Effector memory CD4-positive, alpha-beta T cell (primary cell): ENCODE data around the gene VEGFB.

Experiments
- DNase-seq, 3 donors: peaks; one replicate each; pipeline ENCODE4 v3.0.0-alpha.2; 2020
- H3K27ac ChIP-seq: 2 replicates; pipeline ENCODE4 v1.7.0; 2013; ENCODE audit warnings: mild to moderate bottlenecking, low read length, moderate library complexity; ENCODE audit not compliant: insufficient read depth, poor library complexity, severe bottlenecking
- H3K27me3 ChIP-seq: replicated peaks from 2 replicates; pipeline ENCODE4 v1.7.0; 2013; ENCODE audit warnings: mild to moderate bottlenecking, low read length; ENCODE audit not compliant: insufficient read depth, control insufficient read depth, poor library complexity, severe bottlenecking
- H3K36me3 ChIP-seq: 2 replicates; pipeline ENCODE4 v1.7.0; 2013; ENCODE audit warnings: mild to moderate bottlenecking, low read length, moderate library complexity; ENCODE audit not compliant: control insufficient read depth, insufficient read depth
- H3K4me1 ChIP-seq: 2 replicates; pipeline ENCODE4 v1.7.0; 2013; ENCODE audit warnings: low read length, mild to moderate bottlenecking; ENCODE audit not compliant: control insufficient read depth, insufficient read depth, poor library complexity, severe bottlenecking
- H3K4me3 ChIP-seq: 2 replicates; pipeline ENCODE4 v1.7.0; 2013; ENCODE audit warnings: low read length, low read depth, mild to moderate bottlenecking; ENCODE audit not compliant: insufficient read depth, poor library complexity, severe bottlenecking
- H3K9me3 ChIP-seq: 2 replicates; pipeline ENCODE4 v1.7.0; 2013; ENCODE audit warnings: mild to moderate bottlenecking, low read length, moderate library complexity; ENCODE audit not compliant: control insufficient read depth

Gene VEGFB

GRCh38 chr11:64230985-64231365 lies 3.4 kb upstream of the VEGFB start:
- H3K9me3 ChIP-seq, result no peaks in the 10 kb centered on the region
- H3K27me3 ChIP-seq, result no peaks in the 10 kb centered on the region
- peak overlapping the region; percentile 85 for H3K27ac ChIP-seq
- peak overlapping the region; percentile 83 for H3K4me3 ChIP-seq
- no peaks in the 10 kb centered on the region for H3K36me3 ChIP-seq
- H3K4me1 ChIP-seq, result peaks cover 49% of the 10 kb centered on the region
- no peak for DNase-seq

GRCh38 chr11:64231546-64231945 lies 2.8 kb upstream of the VEGFB start:
- H3K9me3 ChIP-seq, result no peaks in the 10 kb centered on the region
- no peak overlapping the region for H3K27ac ChIP-seq
- H3K4me3 ChIP-seq, result no peak overlapping the region
- peaks cover 45% of the 10 kb centered on the region for H3K4me1 ChIP-seq
- no peak for DNase-seq
- no peaks in the 10 kb centered on the region for H3K27me3 ChIP-seq
- no peaks in the 10 kb centered on the region for H3K36me3 ChIP-seq

GRCh38 chr11:64232182-64232966 lies 2.0 kb upstream of the VEGFB start:
- no peaks in the 10 kb centered on the region for H3K36me3 ChIP-seq
- no peak for DNase-seq
- H3K9me3 ChIP-seq, result no peaks in the 10 kb centered on the region
- no peak overlapping the region for H3K27ac ChIP-seq
- H3K27me3 ChIP-seq, result no peaks in the 10 kb centered on the region
- no peak overlapping the region for H3K4me3 ChIP-seq
- peaks cover 36% of the 10 kb centered on the region for H3K4me1 ChIP-seq

- no peaks in the 10 kb centered on the region for H3K36me3 ChIP-seq
- H3K27ac ChIP-seq, result no peak overlapping the region
- no peaks in the 10 kb centered on the region for H3K9me3 ChIP-seq
- H3K27me3 ChIP-seq, result no peaks in the 10 kb centered on the region
- H3K4me3 ChIP-seq, result no peak overlapping the region
- DNase-seq, result no peak
- H3K4me1 ChIP-seq, result peaks cover 34% of the 10 kb centered on the region
Measured at GRCh38 chr11:64232967-64233315, 1.4 kb upstream of the VEGFB start.

- Histone ChIP-seq H3K9me3 (no peaks in the 10 kb centered on the region), H3K4me1 (peaks cover 27% of the 10 kb centered on the region), H3K27ac (peak overlapping the region; percentile 60), H3K36me3 (no peaks in the 10 kb centered on the region), H3K27me3 (no peaks in the 10 kb centered on the region), H3K4me3 (peak overlapping the region; percentile 68)
- peak; percentile 32 to 44 (median 41) for DNase-seq
Measured at GRCh38 chr11:64234647-64235379, 429 bp downstream of the VEGFB start.

GRCh38 chr11:64235437-64236161 lies 1.2 kb downstream of the VEGFB start:
- H3K9me3 ChIP-seq, result no peaks in the 10 kb centered on the region
- peak overlapping the region; percentile 68 for H3K4me3 ChIP-seq
- peaks cover 32% of the 10 kb centered on the region for H3K4me1 ChIP-seq
- DNase-seq, result no peak
- H3K27me3 ChIP-seq, result no peaks in the 10 kb centered on the region
- H3K36me3 ChIP-seq, result no peaks in the 10 kb centered on the region
- peak overlapping the region; percentile 60 for H3K27ac ChIP-seq

GRCh38 chr11:64237484-64237951 lies 3.1 kb downstream of the VEGFB start:
- no peak for DNase-seq
- H3K27ac ChIP-seq, result no peak overlapping the region
- H3K9me3 ChIP-seq, result no peaks in the 10 kb centered on the region
- no peaks in the 10 kb centered on the region for H3K36me3 ChIP-seq
- no peaks in the 10 kb centered on the region for H3K27me3 ChIP-seq
- H3K4me1 ChIP-seq, result peaks cover 34% of the 10 kb centered on the region
- no peak overlapping the region for H3K4me3 ChIP-seq

- no peaks in the 10 kb centered on the region for H3K9me3 ChIP-seq
- peaks cover 36% of the 10 kb centered on the region for H3K4me1 ChIP-seq
- H3K27me3 ChIP-seq, result no peaks in the 10 kb centered on the region
- no peak overlapping the region for H3K4me3 ChIP-seq
- no peak for DNase-seq
- no peaks in the 10 kb centered on the region for H3K36me3 ChIP-seq
- H3K27ac ChIP-seq, result no peak overlapping the region
Measured at GRCh38 chr11:64238076-64238475, 3.7 kb downstream of the VEGFB start.

GRCh38 chr11:64238999-64239398 lies 4.6 kb downstream of the VEGFB start:
- DNase-seq, result no peak
- H3K27me3 ChIP-seq, result no peaks in the 10 kb centered on the region
- H3K9me3 ChIP-seq, result no peaks in the 10 kb centered on the region
- peaks cover 31% of the 10 kb centered on the region for H3K4me1 ChIP-seq
- no peak overlapping the region for H3K27ac ChIP-seq
- no peaks in the 10 kb centered on the region for H3K36me3 ChIP-seq
- no peak overlapping the region for H3K4me3 ChIP-seq
